ENCODE measurements around the gene NCKAP5. TPM values are rescaled to one million over a fixed set of nuclear protein-coding genes. Genes with fewer than 3 reads are reported as not detected.
"Not testable (repeated sequence)": the region's sequence is repeated elsewhere in the genome, so short reads cannot be mapped to it uniquely, and the experiment has no call there.

NCKAP5 gene
- total and polyA plus RNA-seq, 9 donors: 0.80 to 2.7 (median 2.2) TPM

DNA sequence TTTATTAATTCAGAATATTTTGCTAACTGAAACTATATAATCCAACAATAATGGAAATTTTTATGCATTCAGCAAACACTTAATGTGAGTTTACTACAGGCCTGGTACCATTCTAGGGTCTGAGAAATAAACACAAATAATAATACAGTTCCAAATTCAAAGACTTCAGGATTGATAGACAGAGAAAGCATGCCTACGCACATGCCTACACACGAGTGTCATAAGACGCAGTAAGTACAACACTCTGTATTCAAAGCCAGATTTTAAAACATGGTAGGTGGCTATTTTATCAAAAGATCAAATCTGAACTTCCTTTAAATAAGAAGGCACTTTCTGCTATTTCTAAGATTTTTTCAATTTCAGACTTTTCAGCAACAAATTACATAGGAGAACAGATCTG, 346.9 kb downstream of the NCKAP5 start:
- no peaks in the 10 kb centered on the region for H3K36me3 ChIP-seq
- WGBS, 3 donors: 95 to 99% (median 96%) methylated on average over 3 of the region's 3 CpGs
- no peaks in the 10 kb centered on the region for H3K4me1 ChIP-seq (ENCODE audit: insufficient read depth)
- TF ChIP-seq POLR2A (IDR thresholded peaks at IDR 0.05) (no peak), EP300 (IDR thresholded peaks at IDR 0.05) (no peak)
- TF ChIP-seq, protein P1, sequence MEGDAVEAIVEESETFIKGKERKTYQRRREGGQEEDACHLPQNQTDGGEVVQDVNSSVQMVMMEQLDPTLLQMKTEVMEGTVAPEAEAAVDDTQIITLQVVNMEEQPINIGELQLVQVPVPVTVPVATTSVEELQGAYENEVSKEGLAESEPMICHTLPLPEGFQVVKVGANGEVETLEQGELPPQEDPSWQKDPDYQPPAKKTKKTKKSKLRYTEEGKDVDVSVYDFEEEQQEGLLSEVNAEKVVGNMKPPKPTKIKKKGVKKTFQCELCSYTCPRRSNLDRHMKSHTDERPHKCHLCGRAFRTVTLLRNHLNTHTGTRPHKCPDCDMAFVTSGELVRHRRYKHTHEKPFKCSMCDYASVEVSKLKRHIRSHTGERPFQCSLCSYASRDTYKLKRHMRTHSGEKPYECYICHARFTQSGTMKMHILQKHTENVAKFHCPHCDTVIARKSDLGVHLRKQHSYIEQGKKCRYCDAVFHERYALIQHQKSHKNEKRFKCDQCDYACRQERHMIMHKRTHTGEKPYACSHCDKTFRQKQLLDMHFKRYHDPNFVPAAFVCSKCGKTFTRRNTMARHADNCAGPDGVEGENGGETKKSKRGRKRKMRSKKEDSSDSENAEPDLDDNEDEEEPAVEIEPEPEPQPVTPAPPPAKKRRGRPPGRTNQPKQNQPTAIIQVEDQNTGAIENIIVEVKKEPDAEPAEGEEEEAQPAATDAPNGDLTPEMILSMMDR (IDR thresholded peaks at IDR 0.05): no peak
- no peaks in the 10 kb centered on the region for H3K9me3 ChIP-seq
- intact Hi-C loops (cut with DNase I): no loop called here
- no peak overlapping the region for H3K4me3 ChIP-seq
- no peak overlapping the region for H3K27ac ChIP-seq
- no peak for DNase-seq
- H3K27me3 ChIP-seq: no peaks in the 10 kb centered on the region

DNA sequence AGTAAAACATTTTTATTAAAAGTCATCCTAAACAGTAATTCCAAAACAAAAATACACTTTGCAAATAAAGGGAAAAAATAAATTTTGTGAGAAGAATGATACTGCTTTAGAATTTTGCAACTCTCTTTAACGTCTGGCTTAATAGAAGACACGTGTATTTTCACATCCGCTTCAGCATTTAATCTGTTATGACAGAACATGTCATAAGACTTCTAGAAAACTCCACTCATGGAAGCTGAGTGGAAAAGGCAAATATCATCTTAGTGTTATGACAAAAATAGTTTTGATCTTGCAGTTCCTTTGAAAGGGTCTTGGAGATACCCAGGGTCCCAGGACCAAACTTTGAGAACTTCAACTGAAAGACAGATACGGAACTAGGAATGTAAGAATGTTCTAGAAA, 350.1 kb downstream of the NCKAP5 start:
- no peak for TF ChIP-seq POLR2A (IDR thresholded peaks at IDR 0.05)
- TF ChIP-seq EP300 (IDR thresholded peaks at IDR 0.05): no peak
- TF ChIP-seq, protein P1 (IDR thresholded peaks at IDR 0.05): no peak
- intact Hi-C loops (cut with DNase I): no loop called here
- Histone ChIP-seq H3K4me1 (ENCODE audit: insufficient read depth) (no peaks in the 10 kb centered on the region), H3K27me3 (no peaks in the 10 kb centered on the region), H3K4me3 (no peak overlapping the region), H3K9me3 (no peaks in the 10 kb centered on the region), H3K27ac (no peak overlapping the region), H3K36me3 (no peaks in the 10 kb centered on the region)
- WGBS, 3 donors: 73 to 95% (median 90%) methylated on average over 4 of the region's 4 CpGs
- DNase-seq: no peak

DNA sequence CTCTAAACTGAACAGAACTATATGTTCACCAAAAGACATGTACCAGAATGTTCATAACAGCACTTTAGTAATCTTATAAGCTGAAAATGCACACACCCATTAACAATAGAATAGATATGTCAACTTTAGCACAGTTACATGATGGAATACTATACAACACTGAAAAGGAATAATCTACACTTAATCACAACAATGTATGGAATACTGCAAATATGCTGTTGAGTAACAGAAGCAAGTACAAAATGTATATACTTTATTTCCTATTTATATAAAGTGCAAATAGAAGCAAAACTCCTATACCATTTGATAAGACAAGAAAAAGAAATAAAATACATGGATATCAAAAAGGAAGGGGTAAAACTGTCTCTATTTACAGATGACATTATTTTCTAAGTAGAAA, 352.8 kb downstream of the NCKAP5 start:
- TF ChIP-seq, protein P1 (IDR thresholded peaks at IDR 0.05): no peak
- TF ChIP-seq POLR2A (IDR thresholded peaks at IDR 0.05) (no peak), EP300 (IDR thresholded peaks at IDR 0.05) (no peak)
- H3K4me3 ChIP-seq: no peak overlapping the region
- no peaks in the 10 kb centered on the region for H3K36me3 ChIP-seq
- no peaks in the 10 kb centered on the region for H3K9me3 ChIP-seq
- no peak for DNase-seq
- H3K4me1 ChIP-seq (ENCODE audit: insufficient read depth): no peaks in the 10 kb centered on the region
- H3K27me3 ChIP-seq: no peaks in the 10 kb centered on the region
- no peak overlapping the region for H3K27ac ChIP-seq
- intact Hi-C loops (cut with DNase I): no loop called here

DNA sequence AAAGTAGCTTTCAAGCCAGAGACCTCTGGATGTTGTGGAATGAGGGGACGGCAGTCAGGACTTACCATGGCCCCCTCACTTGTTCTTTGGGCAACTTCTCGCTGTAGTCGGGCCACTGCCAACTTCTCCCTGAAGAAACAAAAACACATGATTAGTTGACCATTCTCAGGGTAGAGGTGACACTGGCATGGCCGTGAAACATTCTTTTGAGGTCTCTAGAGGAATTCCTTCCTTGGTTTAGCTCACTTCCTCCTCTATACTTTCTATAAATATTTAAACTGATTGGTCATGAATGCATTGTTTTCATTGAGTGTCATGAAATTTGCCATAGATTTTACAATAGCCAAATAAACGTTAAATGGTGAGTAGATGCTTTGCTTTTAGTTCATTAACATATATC, 354.6 kb downstream of the NCKAP5 start:
- no peaks in the 10 kb centered on the region for H3K36me3 ChIP-seq
- DNase-seq: no peak
- no peak overlapping the region for H3K4me3 ChIP-seq
- no peaks in the 10 kb centered on the region for H3K9me3 ChIP-seq
- H3K27me3 ChIP-seq: no peaks in the 10 kb centered on the region
- H3K4me1 ChIP-seq (ENCODE audit: insufficient read depth): no peaks in the 10 kb centered on the region
- intact Hi-C loops (cut with DNase I): no loop called here
- 33 to 74% (median 59%) methylated on average over 5 of the region's 5 CpGs for WGBS, 3 donors
- TF ChIP-seq EP300 (IDR thresholded peaks at IDR 0.05) (no peak), POLR2A (IDR thresholded peaks at IDR 0.05) (no peak)
- TF ChIP-seq, protein P1 (IDR thresholded peaks at IDR 0.05): no peak
- H3K27ac ChIP-seq: no peak overlapping the region

DNA sequence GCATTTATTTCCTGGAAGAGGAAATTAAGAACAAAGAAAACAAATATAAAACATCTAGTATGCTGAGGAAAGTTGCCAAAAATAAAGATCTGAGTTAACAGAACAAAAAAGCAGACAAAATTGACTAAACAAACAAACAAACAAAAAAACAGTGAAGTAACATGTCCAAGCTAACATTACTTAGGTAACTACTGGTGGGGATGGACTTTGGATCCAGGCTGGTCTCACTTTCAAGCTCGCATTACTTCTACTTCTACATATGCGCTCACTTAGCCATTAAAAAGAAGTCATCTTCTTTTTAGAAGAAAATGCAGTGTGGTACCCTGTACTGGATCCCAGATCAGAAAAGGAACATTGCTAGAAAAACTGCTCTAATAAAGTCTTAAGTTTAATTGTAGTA, 358.9 kb downstream of the NCKAP5 start:
- H3K4me3 ChIP-seq: no peak overlapping the region
- no peak for DNase-seq
- TF ChIP-seq, protein P1 (IDR thresholded peaks at IDR 0.05): no peak

DNA sequence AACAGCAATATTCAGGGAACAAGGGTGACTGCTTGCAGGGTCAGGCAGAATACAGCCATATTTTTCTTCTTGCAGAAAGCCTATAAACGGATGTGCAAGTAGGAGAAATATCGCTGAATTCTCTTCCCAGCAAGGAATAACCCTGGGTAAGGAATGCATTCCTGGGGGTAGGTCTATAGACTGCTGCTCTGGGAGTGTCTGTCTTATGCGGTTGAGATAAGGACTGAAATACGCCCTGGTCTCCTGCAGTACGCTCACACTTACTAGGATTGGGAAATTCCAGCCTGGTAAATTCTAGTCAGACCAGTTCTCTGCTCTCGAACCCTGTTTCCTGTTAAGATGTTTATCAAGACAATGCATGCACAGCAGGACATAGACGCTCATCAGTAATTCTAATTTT, 361.6 kb downstream of the NCKAP5 start:
- H3K4me1 ChIP-seq (ENCODE audit: insufficient read depth); H3K4me3 ChIP-seq; H3K27ac ChIP-seq; H3K36me3 ChIP-seq; DNase-seq; H3K9me3 ChIP-seq; H3K27me3 ChIP-seq; intact Hi-C loops (cut with DNase I): not testable (repeated sequence)
- WGBS, 3 donors: 91 to 97% (median 97%) methylated on average over 7 of the region's 7 CpGs

More for the DNA sequence above, 358.9 kb downstream of the NCKAP5 start:
- intact Hi-C loops (cut with DNase I): no loop called here
- no peak overlapping the region for H3K27ac ChIP-seq
- WGBS, 3 donors: 96 to 98% (median 97%) methylated on average over 2 of the region's 2 CpGs
- H3K4me1 ChIP-seq (ENCODE audit: insufficient read depth): no peaks in the 10 kb centered on the region
- H3K9me3 ChIP-seq: no peaks in the 10 kb centered on the region
- no peaks in the 10 kb centered on the region for H3K27me3 ChIP-seq
- H3K36me3 ChIP-seq: no peaks in the 10 kb centered on the region

Data from ovary (tissue), 9 donors.